MCF 10A (cell line): Measurements from ENCODE around the gene BOD1L1. TPM values are rescaled to one million over a fixed set of nuclear protein-coding genes. Genes with fewer than 3 reads are reported as not detected.

Experiments used
- BruUV-seq: library from RNA; stranded (reverse); fragments of 400-500 nt; replicated peaks from 2 replicates; lab custom pipeline; 2021; lab: Mats Ljungman, UMichigan
- CTCF ChIA-PET: fragments of 300-600 bp; sonication (Branson Sonifier 250); formaldehyde crosslinking; extraction: SDS; loops from one replicate; lab custom pipeline; 2021; ENCODE audit warnings: antibody characterized with exemption, inconsistent platforms; lab: Yijun Ruan, JAX
- POLR2A ChIA-PET: fragments of 300-600, 350-650 bp; sonication (Branson Sonifier 250); formaldehyde crosslinking; extraction: SDS; loops from one replicate; lab custom pipeline; 2020; ENCODE audit warnings: antibody characterized with exemption, inconsistent platforms; lab: Yijun Ruan, JAX
- DNase-seq: peaks from one replicate; pipeline ENCODE4 v3.0.0-alpha.2; 2018; ENCODE audit not compliant: unreplicated experiment
- H3K27ac Mint-ChIP-seq: one replicate; pipeline ENCODE4 v1.8.0; 2022; ENCODE audit warnings: mild to moderate bottlenecking, low read depth, mixed read lengths; ENCODE audit not compliant: unreplicated experiment
- H3K27me3 Mint-ChIP-seq: one replicate; pipeline ENCODE4 v1.8.0; 2022; ENCODE audit warnings: mixed read lengths; ENCODE audit not compliant: insufficient read depth, unreplicated experiment
- H3K36me3 Mint-ChIP-seq: one replicate; pipeline ENCODE4 v1.8.0; 2022; ENCODE audit warnings: mild to moderate bottlenecking, moderate library complexity, mixed read lengths; ENCODE audit not compliant: insufficient read depth, unreplicated experiment
- H3K4me1 Mint-ChIP-seq: one replicate; pipeline ENCODE4 v1.8.0; 2022; ENCODE audit warnings: mixed read lengths; ENCODE audit not compliant: insufficient read depth, unreplicated experiment
- H3K4me3 Mint-ChIP-seq: one replicate; pipeline ENCODE4 v1.8.0; 2022; ENCODE audit warnings: mild to moderate bottlenecking, moderate library complexity, mixed read lengths; ENCODE audit not compliant: unreplicated experiment
- H3K9me3 Mint-ChIP-seq: one replicate; pipeline ENCODE4 v1.8.0; 2022; ENCODE audit warnings: mixed read lengths; ENCODE audit not compliant: unreplicated experiment
- CTCF ChIP-seq: fragments of 200-600 bp; IDR thresholded peaks from one replicate; pipeline ENCODE4 v1.8.0; 2022; ENCODE audit warnings: antibody characterized with exemption, mild to moderate bottlenecking; ENCODE audit not compliant: unreplicated experiment
- intact Hi-C: fragments of 100-400 bp; cut with micrococcal nuclease; formaldehyde crosslinking; loops from 2 replicates; pipeline ENCODE4 v1.14.1; 2022
- microRNA-seq: library from miRNA; unstranded; fragments of <30 nt; microRNA quantifications from one replicate; pipeline ENCODE4 v1.2.0, GENCODE V29; 2022
- total RNA-seq: library from RNA; stranded (reverse); gene quantifications from 2 replicates; pipeline ENCODE4 v1.2.3, GENCODE V29; 2022

The BOD1L1 gene
- total RNA-seq, 1 experiment from 2014 or later: 46.8 TPM

DNA sequence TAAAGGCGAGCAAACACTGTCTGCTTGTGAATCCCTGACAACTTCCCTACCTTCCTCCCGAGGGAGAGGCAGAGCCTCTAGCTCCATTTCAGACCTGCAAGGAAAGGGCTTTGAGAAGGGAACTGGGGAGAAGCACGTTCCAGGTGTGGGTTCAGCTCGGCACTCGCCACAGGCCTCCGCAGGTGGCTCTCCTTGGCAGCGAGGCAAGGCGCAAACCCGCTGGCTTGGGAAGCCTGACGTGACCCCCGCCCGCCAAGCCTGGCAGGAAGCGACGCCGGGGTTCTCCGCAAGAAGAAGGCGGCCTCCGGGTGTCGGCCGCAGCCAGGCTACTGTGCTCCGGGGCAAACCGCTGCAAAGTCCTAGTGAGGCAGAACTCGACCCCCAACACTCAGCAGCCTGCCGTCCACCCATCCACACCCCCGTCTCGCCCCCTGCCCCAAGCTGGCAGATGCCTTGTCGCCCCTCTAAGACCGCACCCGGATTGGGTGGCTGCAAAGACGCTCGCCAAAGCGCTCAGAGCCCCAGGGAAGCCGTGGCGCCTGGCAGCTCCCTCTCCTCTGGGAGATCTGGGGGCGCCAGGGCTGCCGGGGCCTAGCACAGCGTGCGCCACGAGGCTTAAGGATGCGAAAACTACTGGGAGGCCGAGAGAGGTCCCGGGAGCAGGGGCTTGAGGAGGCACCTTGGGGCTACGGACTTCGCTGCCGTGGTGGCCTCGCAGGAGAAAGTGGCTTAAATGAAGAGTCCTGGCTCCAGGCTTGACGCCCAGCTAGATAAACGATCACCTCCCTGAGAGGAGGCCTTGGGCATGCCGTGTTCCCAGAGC lies 105.0 kb downstream of the BOD1L1 start:
- intact Hi-C loops: no loop called here
- ChIA-PET POLR2A (no interaction called here), CTCF (interaction anchor here (0.9 kb wide), 1 partner anchor 673 kb away, joined by 3 read pairs; no protein-coding TSS in a partner anchor)
- no peak for DNase-seq
- H3K4me1 Mint-ChIP-seq: no peaks in the 10 kb centered on the region
- BruUV-seq: no TSS peak
- H3K36me3 Mint-ChIP-seq: no peaks in the 10 kb centered on the region
- H3K4me3 Mint-ChIP-seq: no peak overlapping the region
- no peaks in the 10 kb centered on the region for H3K9me3 Mint-ChIP-seq
- H3K27ac Mint-ChIP-seq: no peak overlapping the region
- no peak for TF ChIP-seq CTCF
- no peaks in the 10 kb centered on the region for H3K27me3 Mint-ChIP-seq

DNA sequence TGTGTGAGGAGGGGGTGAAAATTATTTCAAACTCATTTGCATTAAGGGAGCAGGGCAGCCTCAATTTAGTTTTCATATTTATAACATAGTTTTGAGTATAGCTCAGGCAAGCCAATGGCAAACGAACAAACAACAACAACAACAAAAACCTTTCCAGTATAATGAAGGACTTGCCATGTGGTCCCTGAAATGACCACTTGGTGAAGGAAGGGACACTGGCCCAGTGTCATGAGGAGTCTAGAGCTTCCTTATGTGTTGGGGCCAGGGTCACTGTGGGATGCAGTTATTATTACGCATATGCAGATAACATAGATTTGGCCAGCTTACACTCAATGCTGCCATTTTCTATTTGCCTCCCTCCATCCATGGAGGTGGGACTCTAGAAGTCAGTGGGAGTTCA lies 106.5 kb downstream of the BOD1L1 start:
- no TSS peak for BruUV-seq
- CTCF ChIA-PET: interaction anchor here (0.6 kb wide), 1 partner anchor 272 kb away, joined by 3 read pairs; no protein-coding TSS in a partner anchor
- Mint-ChIP-seq H3K4me3 (no peak overlapping the region), H3K36me3 (no peaks in the 10 kb centered on the region), H3K9me3 (no peaks in the 10 kb centered on the region), H3K27ac (no peak overlapping the region), H3K27me3 (no peaks in the 10 kb centered on the region), H3K4me1 (no peaks in the 10 kb centered on the region)
- POLR2A ChIA-PET: no interaction called here
- TF ChIP-seq CTCF: no peak
- intact Hi-C loops: no loop called here
- DNase-seq: no peak

Small RNA genes lying within 50 kb of the gene (microRNA-seq; reads per million reads assigned to microRNA genes)
- gene MIR5091: 0.53 reads per million

Other genes with a start within 250 kb of the BOD1L1 start
- gene RAB28, start 143.4 kb downstream of the BOD1L1 start, total RNA-seq: 15.9 and 18.7 TPM in 2 replicates
- 0.34 and 0.42 TPM in 2 replicates for gene NKX3-2, start 83.2 kb downstream of the BOD1L1 start, total RNA-seq